ENCODE measurements around the gene MRPL50.
"Not testable (repeated sequence)": the region's sequence is repeated elsewhere in the genome, so short reads cannot be mapped to it uniquely, and the experiment has no call there.

The MRPL50 gene

DNA sequence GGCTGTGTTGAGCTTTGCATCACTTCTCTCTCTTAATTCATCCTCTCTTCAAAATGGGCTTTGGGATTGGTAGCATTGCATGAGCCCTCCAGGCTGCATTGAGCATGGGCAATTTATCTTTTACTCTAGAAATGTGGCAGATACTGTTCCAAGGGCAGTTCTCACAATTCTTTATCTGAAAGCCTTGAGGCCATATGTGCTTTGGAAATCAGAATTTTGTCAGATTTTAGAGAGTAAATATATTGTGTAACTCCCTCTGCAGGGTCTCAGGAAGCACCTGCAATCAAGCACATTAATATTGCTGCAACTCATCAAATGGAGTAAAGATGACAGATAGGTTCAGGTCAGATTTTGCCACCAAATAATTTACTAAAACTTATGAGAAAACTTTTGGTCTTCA lies 19.6 kb upstream of the MRPL50 start:
- DNase-seq (ENCODE audit: low read depth), result no peak

DNA sequence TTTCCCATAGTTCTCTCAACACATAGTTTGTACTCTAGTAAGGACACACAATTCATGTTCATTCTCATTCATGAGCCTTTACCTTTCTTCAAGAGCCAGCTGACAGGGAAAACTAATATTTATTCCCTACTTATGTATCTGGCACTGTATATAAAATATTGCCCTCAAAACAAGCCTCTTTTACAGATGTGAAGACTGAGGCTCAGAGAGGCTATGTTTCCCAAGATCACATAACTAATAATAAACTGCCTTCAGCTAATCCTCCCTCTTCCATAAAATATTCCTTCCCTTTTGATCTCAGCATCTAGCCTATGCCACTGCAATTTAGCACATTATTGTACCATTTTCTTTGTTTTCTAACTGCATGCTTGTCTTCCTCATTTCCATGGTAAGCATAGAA lies 19.0 kb upstream of the MRPL50 start:
- no peak for DNase-seq (ENCODE audit: low read depth)

DNA sequence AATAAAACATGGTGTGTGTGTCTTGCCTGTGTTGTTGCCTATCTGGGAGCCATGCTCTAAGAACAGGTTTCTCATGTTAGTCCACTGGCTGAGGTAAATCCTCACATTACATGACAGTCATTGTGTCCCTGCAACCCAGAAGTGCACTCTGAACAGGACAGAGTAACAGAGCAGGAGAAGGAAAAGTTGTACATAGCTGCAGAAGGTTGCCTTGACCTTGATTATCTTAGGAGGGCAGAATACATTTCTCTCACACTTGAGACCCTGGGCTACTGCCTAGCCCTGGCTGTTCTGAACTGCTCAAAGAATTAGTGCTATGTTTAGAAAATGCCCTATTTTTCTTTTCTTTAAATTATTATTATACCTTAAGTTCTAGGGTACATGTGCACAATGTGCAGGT lies 17.2 kb upstream of the MRPL50 start:
- no peak for DNase-seq (ENCODE audit: low read depth)

DNA sequence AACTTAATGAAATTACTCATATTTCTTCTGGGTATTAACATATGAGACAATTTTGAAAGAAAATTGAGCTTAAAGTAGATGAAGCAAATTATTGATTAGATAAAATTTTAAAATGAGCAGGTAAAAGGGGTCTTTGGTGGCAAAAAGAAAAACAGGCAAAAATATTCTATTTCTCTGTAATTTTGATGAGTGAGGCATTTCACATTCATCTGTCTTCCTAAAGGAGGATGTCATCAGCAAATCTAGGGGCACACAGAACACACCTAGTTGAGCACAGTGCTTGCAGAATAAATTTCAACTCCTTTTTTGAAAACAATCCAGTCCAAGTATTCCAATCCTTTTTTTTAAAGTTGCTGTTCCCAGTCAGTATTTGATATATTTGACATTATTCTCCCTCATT lies 16.4 kb upstream of the MRPL50 start:
- no peak for DNase-seq (ENCODE audit: low read depth)

DNA sequence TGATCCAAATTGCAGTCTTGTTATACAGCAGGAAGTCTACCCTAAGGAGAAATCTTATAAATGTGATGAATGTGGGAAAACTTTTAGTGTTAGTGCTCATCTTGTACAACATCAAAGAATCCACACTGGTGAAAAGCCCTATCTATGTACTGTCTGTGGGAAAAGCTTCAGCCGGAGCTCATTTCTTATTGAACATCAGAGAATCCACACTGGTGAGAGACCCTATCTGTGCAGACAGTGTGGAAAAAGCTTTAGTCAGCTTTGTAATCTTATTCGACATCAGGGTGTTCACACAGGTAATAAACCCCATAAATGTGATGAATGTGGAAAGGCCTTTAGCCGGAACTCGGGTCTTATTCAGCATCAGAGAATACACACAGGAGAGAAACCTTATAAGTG lies 10.7 kb upstream of the MRPL50 start:
- no peak for DNase-seq (ENCODE audit: low read depth)

DNA sequence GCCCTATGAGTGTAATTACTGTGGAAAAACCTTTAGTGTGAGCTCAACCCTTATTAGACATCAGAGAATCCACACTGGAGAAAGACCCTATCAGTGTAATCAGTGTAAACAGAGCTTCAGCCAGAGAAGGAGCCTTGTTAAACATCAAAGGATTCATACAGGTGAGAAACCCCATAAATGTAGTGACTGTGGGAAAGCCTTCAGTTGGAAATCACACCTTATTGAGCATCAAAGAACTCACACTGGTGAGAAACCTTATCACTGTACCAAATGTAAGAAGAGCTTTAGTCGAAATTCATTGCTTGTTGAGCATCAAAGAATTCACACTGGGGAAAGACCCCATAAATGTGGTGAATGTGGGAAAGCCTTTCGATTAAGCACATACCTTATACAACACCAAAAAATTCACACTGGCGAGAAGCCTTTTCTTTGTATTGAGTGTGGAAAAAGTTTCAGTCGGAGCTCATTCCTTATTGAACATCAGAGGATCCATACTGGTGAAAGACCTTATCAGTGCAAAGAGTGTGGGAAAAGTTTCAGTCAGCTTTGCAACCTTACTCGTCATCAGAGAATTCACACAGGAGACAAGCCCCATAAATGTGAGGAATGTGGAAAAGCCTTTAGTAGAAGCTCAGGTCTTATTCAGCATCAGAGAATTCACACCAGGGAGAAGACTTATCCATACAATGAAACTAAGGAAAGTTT lies 10.1 kb upstream of the MRPL50 start:
- DNase-seq (ENCODE audit: low read depth), result no peak

DNA sequence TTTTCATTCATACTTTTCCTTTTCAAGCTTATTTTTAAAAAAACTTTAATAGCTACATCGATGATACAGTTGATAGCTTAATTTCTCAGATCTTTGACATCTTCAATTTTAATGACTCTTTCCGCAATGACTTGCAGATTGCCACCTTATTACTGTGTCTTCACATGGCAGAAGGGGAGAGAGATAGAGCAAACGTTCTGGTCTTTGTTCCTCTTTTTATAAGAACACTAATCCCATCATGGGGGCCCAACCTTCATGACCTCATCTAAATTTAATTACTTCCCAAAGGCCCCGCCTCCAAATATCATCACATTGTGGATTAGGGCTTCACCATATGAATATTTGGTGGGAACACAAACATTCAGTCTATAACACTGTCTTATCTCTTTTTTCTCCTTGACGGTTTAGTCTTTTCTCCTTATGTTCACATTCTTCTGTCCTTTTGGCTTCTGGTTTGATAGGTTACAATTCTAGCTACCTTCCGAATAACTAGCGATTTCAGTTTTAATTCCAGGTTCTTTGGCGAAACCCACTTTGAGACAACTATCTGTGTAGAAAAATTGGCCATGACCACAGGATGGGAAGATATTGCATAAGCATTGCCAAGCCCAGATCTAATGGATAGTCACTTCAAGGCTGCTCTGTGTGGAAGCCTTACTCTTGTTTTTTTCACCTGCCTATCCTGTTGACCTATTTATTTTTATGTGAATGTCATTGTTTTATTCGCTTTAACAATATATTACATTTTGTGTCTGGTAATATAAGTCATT lies 5.3 kb upstream of the MRPL50 start:
- no peak for DNase-seq (ENCODE audit: low read depth)

DNA sequence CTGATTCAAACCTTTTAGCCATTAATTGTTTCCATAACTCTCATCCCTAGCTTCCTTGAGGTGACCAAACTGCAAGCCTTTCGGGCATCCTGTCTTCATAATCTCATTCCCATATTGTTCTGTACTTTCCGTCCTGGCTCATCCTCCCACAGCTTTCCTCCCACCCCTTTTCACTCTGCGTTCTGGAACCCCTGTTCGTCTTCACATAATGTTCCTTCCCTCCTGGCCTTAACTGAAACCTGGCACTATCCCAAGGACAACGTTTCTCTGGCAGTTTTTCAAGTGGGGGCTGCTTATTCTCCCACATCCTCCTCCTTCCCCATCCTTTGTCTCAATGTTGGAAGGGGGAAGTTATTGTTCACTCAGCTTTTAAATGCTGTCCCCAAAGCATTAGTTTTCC lies 1.7 kb upstream of the MRPL50 start:
- DNase-seq (ENCODE audit: low read depth), result no peak

DNA sequence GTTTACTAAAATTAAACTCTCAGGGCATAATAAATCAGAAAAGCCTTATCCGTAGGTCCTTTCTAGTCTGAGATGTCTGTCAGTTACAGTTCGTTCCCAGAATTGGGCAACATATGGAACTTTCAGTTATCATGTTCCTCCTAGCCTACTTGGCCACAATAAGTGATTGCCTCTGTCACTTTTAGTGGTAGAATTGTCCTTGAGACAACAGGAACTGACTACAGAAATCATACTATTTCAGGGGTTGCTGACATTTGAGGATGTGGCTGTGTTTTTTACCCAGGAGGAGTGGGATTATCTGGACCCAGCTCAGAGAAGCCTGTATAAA lies 1.2 kb upstream of the MRPL50 start:
- no peak for DNase-seq (ENCODE audit: low read depth)

DNA sequence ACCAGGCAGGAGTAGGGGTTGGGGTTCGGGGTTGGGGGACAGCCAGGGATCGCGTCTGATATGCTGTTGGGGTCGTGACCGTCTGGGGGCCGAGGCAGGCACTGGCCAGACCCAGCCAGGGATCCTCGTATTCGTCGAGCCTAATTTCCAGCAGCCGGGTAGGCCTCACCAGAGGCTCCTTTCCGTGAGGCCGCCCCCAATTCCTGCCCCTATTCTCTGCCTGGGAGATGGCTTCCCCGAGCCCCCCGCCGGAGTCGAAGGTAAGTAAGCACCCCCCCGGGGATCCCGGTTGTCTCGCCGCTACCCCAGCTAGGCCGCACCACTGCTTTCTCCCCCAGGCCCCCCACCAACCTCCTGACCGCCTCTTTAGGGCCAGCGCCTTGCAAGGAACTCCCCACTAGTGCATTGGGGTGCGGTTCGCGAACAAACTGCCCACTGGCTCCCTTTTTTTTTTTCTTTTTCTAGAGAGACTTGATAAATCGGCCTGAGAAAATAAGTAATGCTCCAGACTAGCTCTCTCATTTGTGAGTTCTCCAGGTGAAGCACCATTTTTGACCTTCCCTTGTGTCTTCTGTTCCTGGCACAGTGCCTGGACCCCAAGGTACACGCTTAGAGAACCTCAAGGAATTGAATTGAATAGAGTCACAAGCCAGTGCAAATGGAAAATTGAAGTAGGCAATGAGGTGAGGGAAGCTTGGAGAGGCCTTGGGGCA lies 668 bp upstream of the MRPL50 start:
- DNase-seq (ENCODE audit: low read depth), result no peak

DNA sequence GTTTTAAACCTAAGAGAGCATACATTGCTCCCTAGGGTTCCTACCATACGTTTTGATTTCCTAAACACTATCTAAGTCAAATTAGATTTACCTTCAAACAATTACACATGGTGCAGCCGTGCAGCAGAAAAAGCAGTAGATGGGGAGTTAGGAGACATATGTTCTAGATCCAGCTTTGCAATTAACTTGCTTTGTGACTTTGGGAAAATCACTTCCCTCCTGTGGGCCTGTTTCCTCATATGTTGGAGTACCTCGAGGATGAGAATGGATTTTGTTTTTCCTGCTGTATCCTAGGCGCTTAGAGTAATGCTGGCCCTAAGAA lies 711 bp downstream of the MRPL50 start:
- DNase-seq (ENCODE audit: low read depth), result no peak

DNA sequence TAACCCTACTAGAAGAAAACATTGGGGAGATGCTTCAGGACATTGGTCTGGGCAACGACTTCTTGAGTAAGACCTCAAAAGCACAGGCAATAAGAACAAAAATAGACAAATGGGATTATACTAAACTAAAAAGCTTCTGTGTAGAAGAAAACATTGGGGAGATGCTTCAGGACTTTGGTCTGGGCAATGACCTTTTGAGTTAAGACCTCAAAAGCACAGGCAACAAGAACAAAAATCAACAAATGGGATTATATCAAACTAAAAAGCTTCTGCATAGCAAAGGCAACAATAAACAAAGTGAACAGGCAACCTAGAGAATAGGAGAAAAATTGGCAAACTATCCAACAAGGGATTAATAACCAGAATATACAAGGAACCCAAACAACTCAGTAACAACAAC lies 3.7 kb downstream of the MRPL50 start:
- no peak for DNase-seq (ENCODE audit: low read depth)

DNA sequence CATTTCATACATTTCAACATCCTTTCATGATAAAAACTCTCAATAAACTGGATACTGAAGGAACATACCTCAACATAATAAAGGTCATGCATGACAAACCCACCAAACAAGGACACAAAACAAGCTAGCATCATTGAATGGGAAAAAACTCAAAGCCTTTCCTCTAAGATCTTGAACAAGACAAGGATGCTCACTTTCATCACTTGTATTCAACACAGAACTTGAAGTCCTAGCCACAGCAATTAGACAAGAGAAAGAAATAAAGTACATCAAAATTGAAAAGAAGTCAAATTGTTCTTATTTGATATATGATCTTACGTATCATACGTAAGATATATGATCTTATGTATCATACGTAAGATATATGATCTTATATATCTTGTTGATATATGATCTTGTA lies 5.3 kb downstream of the MRPL50 start:
- DNase-seq (ENCODE audit: low read depth), result no peak

DNA sequence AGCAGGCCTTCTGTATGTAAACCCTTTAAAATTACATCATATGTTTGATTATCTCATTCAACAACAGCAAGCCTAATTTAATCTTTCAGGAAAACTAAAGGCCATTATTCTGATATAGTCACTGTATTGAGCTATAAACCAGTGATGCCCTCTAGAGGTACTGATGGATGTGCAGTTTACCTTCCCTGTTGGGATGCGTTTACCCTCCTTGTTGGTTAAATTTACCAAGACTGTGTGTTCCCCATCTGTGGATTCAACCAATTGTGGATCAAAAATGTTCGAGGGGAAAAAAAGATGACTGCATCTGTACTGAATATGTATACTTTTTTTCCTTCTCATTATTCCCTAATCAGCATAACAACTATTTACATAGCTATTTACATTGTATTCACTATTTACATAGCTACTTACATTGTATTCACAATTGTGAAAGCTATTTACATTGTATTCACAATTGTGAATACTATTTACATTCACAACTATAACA lies 9.9 kb downstream of the MRPL50 start:
- DNase-seq (ENCODE audit: low read depth), result no peak

DNA sequence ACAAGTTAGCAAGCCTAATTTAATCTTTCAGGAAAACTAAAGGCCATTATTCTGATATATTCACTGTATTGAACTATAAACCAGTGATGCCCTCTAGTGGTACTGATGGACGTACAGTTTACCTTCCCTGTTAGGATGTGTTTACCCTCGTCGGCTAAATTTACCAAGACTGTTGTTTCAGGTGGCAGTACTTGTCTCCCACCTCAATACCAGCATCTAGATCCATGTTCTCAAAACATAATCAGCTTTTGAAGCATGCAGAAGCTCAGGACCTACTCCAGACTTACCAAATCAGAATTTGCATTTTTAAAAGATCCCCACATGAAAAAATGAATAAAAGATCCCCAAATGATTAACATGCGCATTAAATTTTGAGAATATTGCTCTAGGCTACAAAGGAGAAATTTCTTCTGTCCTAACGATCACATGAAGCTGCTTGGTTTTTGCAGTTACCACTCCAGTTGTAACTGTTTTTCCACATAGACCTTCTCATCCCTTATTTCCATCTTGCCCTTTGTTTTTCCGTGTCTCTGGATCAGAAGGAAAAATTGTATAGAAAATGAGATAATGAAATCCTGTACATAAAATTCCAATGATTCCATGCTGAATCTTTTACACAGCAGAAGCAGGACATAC lies 10.4 kb downstream of the MRPL50 start:
- no peak for DNase-seq (ENCODE audit: low read depth)

DNA sequence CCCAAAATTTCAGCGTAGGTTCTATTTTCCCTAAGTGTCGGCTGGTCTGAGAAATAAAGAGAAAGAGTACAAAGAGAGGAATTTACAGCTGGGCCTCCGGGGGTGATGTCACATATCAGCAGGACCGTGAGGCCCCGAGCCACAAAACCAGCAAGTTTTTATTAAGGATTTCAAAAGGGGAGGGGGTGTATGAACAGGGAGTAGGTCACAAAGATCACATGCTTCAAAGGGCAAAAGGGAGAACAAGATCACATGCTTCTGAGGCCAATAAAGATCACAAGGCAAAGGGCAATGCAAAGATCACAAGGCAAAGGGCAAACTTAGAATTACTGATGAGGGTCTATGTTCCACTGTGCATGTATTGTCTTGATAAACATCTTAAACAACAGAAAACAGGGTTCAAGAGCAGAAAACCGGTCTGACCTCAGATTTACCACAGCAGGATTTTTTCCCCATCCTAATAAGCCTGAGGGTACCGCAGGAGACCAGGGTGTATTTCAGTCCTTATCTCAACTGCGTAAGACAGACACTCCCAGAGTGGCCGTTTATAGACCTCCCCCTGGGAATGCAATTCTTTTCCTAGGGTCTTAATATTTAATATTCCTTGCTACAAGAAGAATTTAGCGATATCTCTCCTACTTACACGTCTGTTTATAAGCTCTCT lies 13.4 kb downstream of the MRPL50 start, which contains the start of gene BAAT:
TSS of gene BAAT (minus strand) at position 134 of the 664 bp plus-strand sequence. CDS start 13,602 bp downstream, outside the sequence.
- DNase-seq (ENCODE audit: low read depth), result not testable (repeated sequence)

DNA sequence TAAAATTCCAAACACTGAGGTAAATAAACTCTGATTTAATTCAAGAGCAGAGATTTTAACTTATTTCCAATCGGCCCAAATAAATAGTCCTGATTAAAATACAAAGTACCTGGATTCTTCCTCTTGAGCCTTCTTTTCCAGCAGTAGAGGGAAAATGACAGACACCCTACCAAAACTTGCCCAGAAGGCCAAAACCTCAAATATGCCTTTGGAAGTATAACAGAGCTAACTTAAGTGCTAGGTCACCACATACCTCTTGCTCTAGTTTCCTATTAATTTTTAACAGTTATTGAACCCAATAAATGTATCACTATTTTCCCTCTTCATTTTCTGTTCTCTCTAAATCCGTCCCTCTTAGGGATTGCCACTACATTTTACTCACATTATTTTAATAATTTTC lies 15.1 kb downstream of the MRPL50 start:
- no peak for DNase-seq (ENCODE audit: low read depth)

DNA sequence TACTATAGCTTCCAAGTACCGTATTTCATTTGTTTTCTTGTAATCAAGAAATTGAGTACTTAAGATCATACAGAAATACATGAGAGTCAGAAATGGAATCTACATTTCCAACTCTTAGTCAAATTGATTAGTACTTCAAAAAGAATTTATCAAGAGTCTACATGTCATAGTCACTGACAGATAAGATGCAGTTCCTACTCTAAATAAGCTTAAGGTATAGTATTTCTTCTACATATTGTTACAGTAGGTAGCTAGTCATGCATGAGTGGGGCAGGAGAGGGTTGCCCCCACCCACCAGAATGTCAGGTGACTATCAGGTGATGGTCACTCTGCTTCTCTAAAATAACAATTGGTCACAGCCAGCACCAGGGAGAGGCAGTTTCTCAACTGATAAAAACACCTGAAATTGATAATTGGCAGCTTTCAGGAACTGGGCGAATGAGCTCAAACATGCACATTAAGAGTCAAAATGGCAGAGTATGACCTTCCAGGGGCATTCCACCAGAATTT lies 16.5 kb downstream of the MRPL50 start:
- no peak for DNase-seq (ENCODE audit: low read depth)

DNA sequence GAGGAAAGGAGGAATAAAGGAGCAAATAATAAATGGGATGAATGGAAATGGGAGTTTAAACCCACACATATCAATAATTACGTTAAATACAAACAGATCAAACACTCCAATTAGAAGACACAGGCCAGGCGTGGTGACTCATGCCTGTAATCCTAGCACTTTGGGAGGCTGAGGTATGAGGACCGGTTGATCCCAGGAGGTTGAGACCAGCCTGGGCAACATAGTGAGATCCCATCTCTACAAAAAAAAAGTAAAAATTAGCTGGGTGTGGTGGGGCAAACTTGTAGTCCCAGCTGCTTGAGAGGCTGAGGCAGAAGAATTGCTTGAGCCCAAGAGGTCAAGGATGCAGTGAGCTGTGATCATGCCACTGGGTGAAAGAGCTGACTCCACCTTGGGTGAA lies 17.3 kb downstream of the MRPL50 start:
- no peak for DNase-seq (ENCODE audit: low read depth)

DNA sequence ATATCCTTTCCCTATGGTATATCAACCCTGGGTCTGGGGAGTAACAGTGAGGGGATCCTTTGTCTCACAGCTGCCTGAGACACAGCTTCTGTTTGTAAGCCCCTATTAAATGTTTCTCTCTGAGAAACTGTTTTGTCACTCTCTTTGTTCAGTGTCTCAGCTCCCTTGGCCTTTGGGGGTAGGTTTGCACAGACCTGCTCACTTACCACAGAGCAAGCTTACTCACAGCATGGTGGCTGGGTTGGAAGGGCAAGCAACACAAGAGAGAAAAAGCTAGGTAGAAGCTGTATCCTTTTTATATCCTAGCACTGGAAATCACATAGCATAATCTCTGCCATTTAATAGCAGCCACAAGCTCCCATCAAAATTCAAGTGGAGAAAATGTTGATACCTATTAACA lies 18.1 kb downstream of the MRPL50 start:
- DNase-seq (ENCODE audit: low read depth), result no peak

DNA sequence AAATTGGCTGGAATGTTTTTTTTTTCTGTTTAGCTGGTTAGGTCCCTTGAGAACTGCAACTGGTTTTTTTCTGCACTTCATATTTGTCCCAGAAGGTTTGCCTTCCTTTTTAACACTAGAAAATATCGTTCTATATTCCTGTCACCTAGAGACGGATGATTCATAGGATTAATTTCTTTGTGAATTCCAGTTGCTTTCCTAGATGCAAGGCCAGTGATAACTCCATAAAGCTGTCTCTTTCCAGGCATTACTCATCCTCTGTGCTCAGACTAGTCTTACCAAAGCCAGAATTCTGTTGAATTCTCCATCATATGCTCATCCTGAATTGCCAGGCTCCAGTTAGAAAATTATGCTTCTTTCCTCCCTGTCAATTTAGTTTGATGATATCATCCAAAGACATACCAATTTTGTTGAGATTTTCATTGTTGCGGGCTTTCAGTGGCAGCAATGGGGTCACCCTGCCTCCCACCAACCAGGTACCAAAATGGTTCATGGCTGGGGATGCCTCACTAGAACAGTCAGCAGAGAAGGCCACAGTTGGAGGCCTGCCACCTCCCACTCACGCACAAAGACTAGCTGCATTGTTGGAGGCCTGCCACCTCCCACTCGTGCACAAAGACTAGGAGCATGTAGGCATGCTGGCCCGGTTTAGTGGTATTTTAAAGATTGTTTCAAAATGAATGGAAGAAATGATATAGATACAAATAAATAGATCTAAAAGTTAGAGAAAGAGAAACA lies 22.1 kb downstream of the MRPL50 start:
- no peak for DNase-seq (ENCODE audit: low read depth)

Measured in HS-27A (cell line).